Anterior cingulate cortex (tissue), 58 donors: Measurements from ENCODE around the gene HJURP.

Experiments
- DNase-seq, 58 donors: peaks; one replicate each; lab custom pipeline; 2025; lab: John Stamatoyannopoulos, UW

The HJURP gene

DNA sequence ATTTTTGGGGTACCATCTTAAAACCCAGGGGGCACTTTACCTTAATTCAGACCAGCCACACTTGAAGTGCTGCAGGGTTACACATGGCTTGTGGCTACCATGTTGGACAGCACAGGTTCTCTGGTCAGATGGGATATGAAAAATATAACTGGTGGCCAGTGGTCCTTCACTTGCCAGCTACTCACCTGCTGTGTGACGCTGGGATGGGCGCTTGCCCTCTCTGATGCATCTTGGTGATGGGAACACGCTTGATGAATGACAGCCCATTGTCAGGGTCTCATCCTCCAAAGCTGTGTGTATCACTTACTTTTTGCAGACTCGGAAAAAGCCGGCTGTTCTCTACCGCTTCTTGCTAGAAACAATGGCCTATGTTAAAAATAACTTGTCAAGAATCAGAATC, 22.5 kb downstream of the HJURP start:
- no peak for DNase-seq

DNA sequence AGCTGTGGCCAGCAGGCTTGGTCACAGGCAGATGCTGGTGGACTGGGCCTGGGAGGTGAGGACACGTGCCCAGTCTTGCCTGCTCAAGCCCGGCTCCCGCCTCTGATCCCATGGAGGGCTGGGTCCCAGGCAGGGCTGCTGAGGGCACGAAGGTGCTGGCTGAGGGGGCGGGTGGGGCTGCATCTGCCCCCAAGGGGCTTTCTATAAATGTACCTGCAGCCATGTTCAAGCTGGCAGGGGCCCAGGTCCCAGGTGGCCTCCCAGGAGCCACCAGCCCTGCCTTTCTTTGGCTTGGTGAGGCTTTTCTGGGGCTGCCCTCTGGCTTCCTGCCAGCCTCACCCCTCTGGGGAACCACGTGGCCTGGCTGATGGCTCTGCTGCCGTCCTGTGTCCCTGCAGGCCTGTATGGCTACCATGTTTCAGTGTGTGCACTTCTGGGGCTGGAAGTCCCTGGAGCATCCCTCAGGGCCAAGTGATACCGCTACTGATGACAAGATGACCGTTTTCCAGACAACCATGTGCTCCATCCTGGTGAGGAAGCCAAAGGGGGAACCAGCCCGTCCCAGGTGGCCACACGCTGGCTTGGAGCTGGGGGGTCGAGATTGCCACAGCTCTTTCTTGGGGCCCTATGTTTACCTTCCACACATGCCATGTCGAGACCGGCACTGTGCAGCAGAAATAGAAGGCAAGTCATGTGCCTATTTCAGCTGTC, 23.2 kb downstream of the HJURP start:
- no peak for DNase-seq

DNA sequence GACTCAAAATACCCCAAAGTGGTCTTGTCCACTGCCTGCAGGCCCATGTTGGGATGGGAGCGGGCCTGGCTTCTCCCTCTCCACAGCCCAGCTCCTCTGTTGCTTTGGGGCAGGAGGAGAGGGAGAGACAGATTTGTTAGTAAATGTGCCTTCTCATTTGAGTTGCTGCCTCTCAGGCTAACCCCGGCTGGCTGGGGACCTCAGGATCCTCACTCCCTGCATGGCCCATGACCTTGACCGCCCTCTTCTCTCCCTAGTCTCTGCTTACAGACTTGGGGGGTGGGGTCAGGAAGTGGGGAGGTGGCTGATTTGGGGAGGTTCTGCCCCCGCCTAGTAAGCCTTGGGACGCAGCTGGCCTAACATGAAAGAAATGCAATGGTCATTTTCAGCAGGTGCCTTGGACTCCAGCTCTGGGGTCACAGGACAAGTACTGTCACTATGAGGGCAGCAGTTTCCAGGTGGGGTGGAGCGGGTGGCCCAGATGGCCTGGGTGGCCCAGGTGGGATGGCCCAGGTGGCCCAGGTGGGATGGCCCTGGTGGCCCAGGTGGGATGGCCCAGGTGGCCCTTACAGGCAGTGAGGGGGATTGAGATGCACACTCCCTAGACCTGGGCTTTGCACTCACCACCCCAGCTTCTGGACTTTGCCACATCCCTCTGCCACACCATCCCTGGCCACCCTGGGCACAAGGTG, 24.1 kb downstream of the HJURP start:
- no peak for DNase-seq

- DNase-seq, result no peak
Observed at GRCh38 chr2:233829193-233830110, 24.9 kb downstream of the HJURP start.

GRCh38 chr2:233828546-233829192, 25.7 kb downstream of the HJURP start:
- no peak for DNase-seq

GRCh38 chr2:233824373-233824772, 30.0 kb downstream of the HJURP start:
- DNase-seq, result no peak

DNA sequence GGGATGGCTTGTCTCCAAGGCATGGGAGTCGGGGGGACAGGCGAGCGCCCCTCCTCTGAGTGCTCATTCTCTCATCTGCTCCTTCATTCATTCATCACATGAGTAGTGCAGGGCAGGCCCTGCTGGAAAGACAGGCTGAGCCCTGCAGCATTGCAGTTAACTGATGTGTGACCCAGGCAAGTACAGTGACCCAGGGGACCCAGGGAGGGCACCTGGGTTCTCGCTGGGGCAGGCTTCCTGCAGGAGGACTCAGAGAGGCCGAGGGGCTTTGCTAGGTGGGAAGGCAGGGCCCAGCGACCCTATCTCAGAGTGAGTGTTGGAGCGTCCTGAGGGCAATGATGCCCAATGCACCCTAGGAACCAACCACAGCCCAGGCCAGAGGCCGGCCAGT, 30.6 kb downstream of the HJURP start:
- DNase-seq, result no peak

GRCh38 chr2:233822781-233823730, 31.3 kb downstream of the HJURP start:
- no peak for DNase-seq

DNA sequence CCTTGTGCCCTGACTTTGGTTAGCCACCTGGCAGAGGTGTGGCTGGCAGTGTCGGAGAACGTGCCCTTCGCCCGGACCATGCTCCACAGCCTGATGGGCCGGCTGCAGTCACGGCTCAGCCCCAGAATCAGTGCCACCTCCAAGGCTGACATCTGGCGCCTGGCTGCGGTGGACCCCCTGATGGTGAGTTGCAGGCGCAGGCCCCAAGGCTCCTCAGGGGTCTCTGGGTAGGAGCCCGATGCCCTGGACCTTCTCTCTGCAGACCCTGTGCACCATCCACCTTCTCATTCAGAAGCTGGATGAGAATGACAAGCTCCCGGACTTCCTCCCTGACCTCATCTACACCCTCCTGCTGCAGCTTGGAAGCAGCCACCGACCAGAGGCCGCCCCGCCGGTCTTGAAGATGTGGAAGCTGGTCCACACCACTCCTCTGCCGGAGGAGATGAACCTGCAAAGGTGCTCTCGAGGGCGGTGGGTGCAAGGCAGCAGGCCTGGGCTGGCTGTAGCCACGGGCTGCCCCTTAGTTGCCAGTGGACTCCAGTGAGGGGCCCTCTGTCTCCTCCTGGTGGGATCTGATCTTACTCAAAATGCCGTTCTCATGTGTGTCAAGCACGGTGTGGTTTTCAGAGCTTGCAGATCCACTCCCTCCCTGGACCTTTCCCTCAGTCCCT, 32.1 kb downstream of the HJURP start:
- no peak for DNase-seq

DNA sequence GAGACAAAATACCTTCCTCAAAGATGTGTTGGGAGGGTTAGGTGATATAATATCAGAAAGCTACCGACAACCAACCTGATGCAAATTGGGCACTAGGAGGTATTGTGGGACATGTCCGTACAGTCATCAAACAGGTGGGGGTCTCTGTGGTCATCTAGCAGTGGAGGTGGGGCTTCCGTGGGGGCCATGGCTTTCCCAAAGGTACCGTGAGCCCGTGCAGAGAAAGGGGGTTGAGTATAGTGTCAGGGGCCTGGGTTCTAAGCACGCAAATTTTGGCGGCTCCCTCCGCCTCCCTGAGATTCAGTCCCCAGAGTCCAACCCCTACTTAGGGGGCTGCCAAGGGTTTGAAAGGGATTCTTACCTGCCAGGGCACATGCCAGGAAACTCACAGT, 32.6 kb downstream of the HJURP start:
- no peak for DNase-seq

GRCh38 chr2:233821196-233821595, 33.1 kb downstream of the HJURP start:
- DNase-seq, result no peak

DNA sequence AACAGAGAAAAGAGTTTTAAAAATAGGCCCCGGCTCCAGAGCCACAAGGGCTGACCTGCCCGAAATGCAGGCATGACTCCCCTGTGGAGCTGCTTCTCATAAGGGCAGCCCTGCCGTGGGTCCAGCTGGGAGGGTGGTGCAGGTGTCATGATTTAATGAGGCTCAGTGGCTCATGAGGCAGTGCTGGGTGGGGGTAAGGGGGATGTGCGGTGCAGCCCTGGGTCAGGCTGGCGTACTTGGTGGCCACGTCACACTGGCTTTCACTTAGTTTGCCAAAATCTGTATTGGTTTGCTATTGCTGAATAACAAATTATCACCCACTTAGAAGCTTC, 33.6 kb downstream of the HJURP start:
- DNase-seq, result no peak

- no peak for DNase-seq
Observed at GRCh38 chr2:233819884-233820773, 34.2 kb downstream of the HJURP start.

- no peak for DNase-seq
Observed at GRCh38 chr2:233818639-233819621, 35.4 kb downstream of the HJURP start.

DNA sequence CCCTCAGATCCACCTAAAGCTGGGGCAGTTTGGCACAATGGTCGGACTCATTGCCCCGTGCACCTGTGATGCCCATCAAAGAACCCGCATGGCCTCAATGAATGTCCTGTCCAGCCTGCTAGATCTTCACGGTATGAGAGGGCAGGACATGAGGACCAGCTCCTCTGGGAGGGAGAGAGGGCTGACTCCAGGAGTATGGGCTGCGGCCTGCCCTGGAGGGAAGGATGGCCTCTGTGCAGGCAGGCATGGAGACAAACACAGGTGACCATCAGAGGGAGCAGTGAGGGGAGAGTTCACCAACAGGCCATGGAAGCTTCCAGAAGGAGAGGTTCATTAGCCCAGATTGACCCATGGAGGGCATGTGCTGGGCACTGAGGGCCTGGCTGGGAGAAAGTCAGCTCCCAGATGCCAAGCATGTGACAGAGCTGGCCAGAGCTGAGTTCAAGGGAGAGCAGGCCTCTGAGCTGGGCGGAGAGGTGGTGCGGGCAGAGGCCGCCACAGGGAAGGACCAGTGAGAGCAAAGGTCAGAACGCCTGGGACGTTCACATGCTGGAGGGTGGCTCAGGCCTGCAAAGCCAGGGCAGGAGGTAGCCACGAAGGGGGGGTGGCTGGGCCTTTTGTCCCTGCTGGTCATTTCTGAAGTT, 36.2 kb downstream of the HJURP start:
- DNase-seq, result no peak

GRCh38 chr2:233817361-233817911, 36.9 kb downstream of the HJURP start:
- DNase-seq, result no peak
